Effector memory CD4-positive, alpha-beta T cell (primary cell): ENCODE results near the gene LMAN1L.
"Not testable (repeated sequence)": the region's sequence is repeated elsewhere in the genome, so short reads cannot be mapped to it uniquely, and the experiment has no call there.

ENCODE experiments used
- DNase-seq, 3 donors: peaks; one replicate each; pipeline ENCODE4 v3.0.0-alpha.2; 2020
- H3K27ac ChIP-seq: 2 replicates; pipeline ENCODE4 v1.7.0; 2013; ENCODE audit warnings: mild to moderate bottlenecking, low read length, moderate library complexity; ENCODE audit not compliant: insufficient read depth, poor library complexity, severe bottlenecking
- H3K27me3 ChIP-seq: replicated peaks from 2 replicates; pipeline ENCODE4 v1.7.0; 2013; ENCODE audit warnings: mild to moderate bottlenecking, low read length; ENCODE audit not compliant: insufficient read depth, control insufficient read depth, poor library complexity, severe bottlenecking
- H3K36me3 ChIP-seq: 2 replicates; pipeline ENCODE4 v1.7.0; 2013; ENCODE audit warnings: mild to moderate bottlenecking, low read length, moderate library complexity; ENCODE audit not compliant: control insufficient read depth, insufficient read depth
- H3K4me1 ChIP-seq: 2 replicates; pipeline ENCODE4 v1.7.0; 2013; ENCODE audit warnings: low read length, mild to moderate bottlenecking; ENCODE audit not compliant: control insufficient read depth, insufficient read depth, poor library complexity, severe bottlenecking
- H3K4me3 ChIP-seq: 2 replicates; pipeline ENCODE4 v1.7.0; 2013; ENCODE audit warnings: low read length, low read depth, mild to moderate bottlenecking; ENCODE audit not compliant: insufficient read depth, poor library complexity, severe bottlenecking
- H3K9me3 ChIP-seq: 2 replicates; pipeline ENCODE4 v1.7.0; 2013; ENCODE audit warnings: mild to moderate bottlenecking, low read length, moderate library complexity; ENCODE audit not compliant: control insufficient read depth

LMAN1L gene

GRCh38 chr15:74782259-74783071 lies 30.2 kb upstream of the LMAN1L start:
- no peaks in the 10 kb centered on the region for H3K27me3 ChIP-seq
- no peaks in the 10 kb centered on the region for H3K36me3 ChIP-seq
- H3K27ac ChIP-seq = peak overlapping the region; percentile 90
- peak overlapping the region; percentile 99 for H3K4me3 ChIP-seq
- H3K9me3 ChIP-seq = no peaks in the 10 kb centered on the region
- DNase-seq = peak; percentile 48 to 64 (median 50)
- peaks cover 77% of the 10 kb centered on the region for H3K4me1 ChIP-seq

GRCh38 chr15:74783072-74783807 lies 29.4 kb upstream of the LMAN1L start:
- Histone ChIP-seq H3K27me3 (no peaks in the 10 kb centered on the region), H3K4me1 (peaks cover 77% of the 10 kb centered on the region), H3K36me3 (no peaks in the 10 kb centered on the region), H3K9me3 (no peaks in the 10 kb centered on the region), H3K27ac (peak overlapping the region; percentile 90), H3K4me3 (peak overlapping the region; percentile 99)
- no peak for DNase-seq

DNA sequence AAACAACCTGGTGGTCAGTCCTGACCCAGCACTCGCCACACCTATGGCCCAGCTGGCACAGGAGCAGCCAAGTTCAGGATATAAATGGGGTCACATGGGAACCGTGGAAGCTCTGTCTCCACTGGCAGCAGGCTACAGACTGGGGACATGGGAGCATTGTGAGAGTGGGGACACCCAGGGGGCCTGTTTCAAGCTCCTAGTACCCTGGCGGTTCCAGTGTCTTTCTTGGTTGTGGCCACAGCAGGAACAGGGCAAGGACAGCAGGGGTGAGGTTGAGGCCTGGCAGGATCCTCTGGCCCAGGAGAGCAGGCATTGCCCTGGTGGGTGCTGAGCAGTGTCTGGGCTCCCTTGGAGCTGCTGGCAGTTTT lies 28.8 kb upstream of the LMAN1L start:
- Histone ChIP-seq H3K36me3 (no peaks in the 10 kb centered on the region), H3K27ac (peak overlapping the region; percentile 90), H3K4me3 (peak overlapping the region; percentile 99), H3K27me3 (no peaks in the 10 kb centered on the region), H3K9me3 (no peaks in the 10 kb centered on the region), H3K4me1 (peaks cover 77% of the 10 kb centered on the region)
- no peak for DNase-seq

- Histone ChIP-seq H3K4me3 (peak overlapping the region; percentile 99), H3K27ac (peak overlapping the region; percentile 90), H3K27me3 (no peaks in the 10 kb centered on the region), H3K9me3 (no peaks in the 10 kb centered on the region), H3K36me3 (no peaks in the 10 kb centered on the region), H3K4me1 (peaks cover 83% of the 10 kb centered on the region)
- DNase-seq = no peak
These were observed 28.0 kb upstream of the LMAN1L start for GRCh38 chr15:74784426-74785193.

DNA sequence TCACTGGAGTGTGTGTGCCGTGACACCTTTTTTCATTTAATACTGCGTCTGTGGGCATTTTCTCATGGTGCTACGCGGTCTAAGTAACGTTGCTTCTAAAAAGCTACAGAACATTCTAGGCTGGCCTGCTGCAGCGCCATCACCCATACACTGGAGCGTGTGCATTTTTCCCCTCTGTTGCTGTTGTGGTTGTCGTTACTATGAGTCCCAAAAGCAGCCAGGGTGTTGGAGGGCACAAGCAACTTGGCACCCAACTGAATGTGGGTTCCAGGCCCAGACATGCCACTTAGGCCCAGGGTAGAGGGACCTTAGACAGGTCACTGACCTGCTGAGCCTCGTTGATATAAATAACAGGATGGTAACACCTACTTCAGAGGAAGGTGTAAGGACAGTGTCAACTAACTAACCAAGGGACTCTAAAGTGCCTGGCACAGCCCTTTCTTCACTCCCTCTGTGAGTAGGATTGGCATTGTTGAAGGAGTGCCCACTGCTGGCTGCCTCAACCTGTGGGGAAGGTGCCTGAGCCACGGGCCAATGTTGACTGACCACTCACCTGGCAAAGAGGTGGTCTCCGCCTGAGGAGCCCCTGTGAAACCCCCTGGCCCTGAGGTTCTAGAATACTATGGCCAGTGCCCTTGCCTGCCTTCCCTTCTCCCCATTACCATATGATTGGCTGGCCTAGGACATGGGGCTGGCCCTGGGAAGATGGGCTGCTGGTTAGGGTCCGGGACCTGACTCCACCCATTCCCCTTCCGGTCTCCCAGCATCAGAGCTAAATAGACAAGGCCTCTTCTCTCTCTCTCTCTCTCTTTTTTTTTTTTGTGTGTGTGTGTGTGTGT lies 27.2 kb upstream of the LMAN1L start:
- DNase-seq = no peak
- H3K27ac ChIP-seq = peak overlapping the region; percentile 90
- no peaks in the 10 kb centered on the region for H3K36me3 ChIP-seq

GRCh38 chr15:74786081-74786480 lies 26.6 kb upstream of the LMAN1L start:
- peak overlapping the region; percentile 99 for H3K4me3 ChIP-seq
- H3K9me3 ChIP-seq, H3K36me3 ChIP-seq, H3K27me3 ChIP-seq, DNase-seq: not testable (repeated sequence)
- peak overlapping the region; percentile 90 for H3K27ac ChIP-seq
- H3K4me1 ChIP-seq = peaks cover 83% of the 10 kb centered on the region

More for the DNA sequence above, 27.2 kb upstream of the LMAN1L start:
- Histone ChIP-seq H3K9me3 (no peaks in the 10 kb centered on the region), H3K4me1 (peaks cover 83% of the 10 kb centered on the region), H3K27me3 (no peaks in the 10 kb centered on the region), H3K4me3 (peak overlapping the region; percentile 99)

DNA sequence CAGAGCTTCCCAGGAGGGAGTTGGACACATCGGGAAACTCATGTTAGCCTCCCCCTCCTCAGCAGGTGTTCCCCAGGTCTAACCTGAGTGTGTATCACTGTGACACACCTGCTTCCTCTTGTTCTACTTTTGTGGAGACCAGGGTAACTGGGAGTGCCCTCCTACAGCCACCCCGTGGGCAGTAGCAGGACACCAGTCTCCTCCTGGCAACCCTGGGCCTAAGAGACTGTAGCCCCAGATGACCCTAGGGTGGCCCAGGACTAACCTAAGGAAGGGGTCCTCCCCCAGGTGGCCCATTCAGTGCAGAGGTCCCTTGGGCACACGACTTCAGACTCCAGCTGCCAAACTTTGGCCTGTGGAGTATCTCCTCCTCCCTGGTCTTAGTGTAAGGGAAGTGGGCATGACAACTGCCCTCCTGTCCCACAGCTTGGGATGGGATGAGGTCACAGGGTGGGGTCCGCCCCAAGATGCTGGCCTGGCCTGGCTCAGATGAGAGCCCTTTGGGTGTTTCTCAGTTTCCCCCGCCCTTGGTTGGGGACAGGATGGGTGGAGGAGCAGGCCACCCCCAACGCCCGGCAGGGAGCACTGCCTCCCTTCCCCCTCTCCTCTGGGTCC lies 26.0 kb upstream of the LMAN1L start:
- Histone ChIP-seq H3K4me3 (peak overlapping the region; percentile 99), H3K36me3 (no peaks in the 10 kb centered on the region), H3K27ac (peak overlapping the region; percentile 90), H3K9me3 (no peaks in the 10 kb centered on the region), H3K4me1 (peaks cover 82% of the 10 kb centered on the region), H3K27me3 (no peaks in the 10 kb centered on the region)
- no peak for DNase-seq

- peak overlapping the region; percentile 90 for H3K27ac ChIP-seq
- H3K4me3 ChIP-seq = peak overlapping the region; percentile 99
- DNase-seq = peak; percentile 88 to 92 (median 88)
- no peaks in the 10 kb centered on the region for H3K27me3 ChIP-seq
- H3K36me3 ChIP-seq = no peaks in the 10 kb centered on the region
- peaks cover 90% of the 10 kb centered on the region for H3K4me1 ChIP-seq
- H3K9me3 ChIP-seq = no peaks in the 10 kb centered on the region
These were observed 25.2 kb upstream of the LMAN1L start for GRCh38 chr15:74787251-74788041.
